Dermis blood vessel endothelial cell (primary cell): ENCODE results near the gene RAET1G. TPM values are rescaled to one million over a fixed set of nuclear protein-coding genes. Genes with fewer than 3 reads are reported as not detected.
"Not testable (repeated sequence)": the region's sequence is repeated elsewhere in the genome, so short reads cannot be mapped to it uniquely, and the experiment has no call there.

ENCODE experiments used
- DNase-seq: peaks from one replicate; pipeline ENCODE4 v3.0.0; 2010
- total RNA-seq: library from RNA; depleted of rRNA; stranded (reverse); fragments of >200 nt; gene quantifications from 2 replicates; pipeline ENCODE4 v1.2.3, GENCODE V29; 2014

RAET1G gene
- total RNA-seq, 1 donor from 2014 or later, result not detected

DNA sequence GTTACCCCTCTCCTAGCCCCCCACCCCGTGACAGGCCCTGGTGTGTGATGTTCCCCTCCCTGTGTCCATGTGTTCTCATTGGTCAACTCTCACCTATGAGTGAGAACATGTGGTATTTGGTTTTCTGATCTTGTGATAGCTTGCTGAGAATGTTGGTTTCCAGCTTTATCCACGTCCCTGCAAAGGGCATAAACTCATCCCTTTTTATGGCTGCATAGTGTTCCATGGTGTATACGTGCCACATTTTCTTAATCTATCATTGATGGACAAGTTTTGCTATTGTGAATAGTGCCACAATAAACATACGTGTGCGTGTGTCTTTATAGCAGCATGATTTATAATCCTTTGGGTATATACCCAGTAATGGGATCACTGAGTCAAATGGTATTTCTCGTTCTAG is 31.1 kb downstream of the RAET1G start:
- DNase-seq, result not testable (repeated sequence)

DNA sequence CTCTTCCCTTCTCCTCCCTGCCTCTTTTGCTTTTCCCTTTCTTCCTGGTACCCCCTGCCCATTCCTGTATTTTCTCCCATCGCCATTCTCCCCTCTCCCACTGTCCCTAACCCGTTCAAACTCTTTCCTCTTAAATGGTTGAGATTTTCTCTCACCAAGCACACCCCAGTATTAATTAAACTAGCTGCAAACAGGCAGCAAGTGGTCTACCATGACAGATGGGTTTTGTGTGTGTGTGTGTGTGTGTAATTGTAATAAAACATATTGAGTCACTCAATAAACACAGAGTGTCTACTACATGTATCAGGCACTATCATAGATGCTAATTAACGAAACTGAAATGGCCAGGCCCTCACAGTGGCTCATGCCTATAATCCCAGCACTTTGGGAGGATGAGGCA is 31.7 kb downstream of the RAET1G start:
- no peak for DNase-seq

GRCh38 chr6:149890629-149891045 is 32.3 kb downstream of the RAET1G start:
- no peak for DNase-seq

DNA sequence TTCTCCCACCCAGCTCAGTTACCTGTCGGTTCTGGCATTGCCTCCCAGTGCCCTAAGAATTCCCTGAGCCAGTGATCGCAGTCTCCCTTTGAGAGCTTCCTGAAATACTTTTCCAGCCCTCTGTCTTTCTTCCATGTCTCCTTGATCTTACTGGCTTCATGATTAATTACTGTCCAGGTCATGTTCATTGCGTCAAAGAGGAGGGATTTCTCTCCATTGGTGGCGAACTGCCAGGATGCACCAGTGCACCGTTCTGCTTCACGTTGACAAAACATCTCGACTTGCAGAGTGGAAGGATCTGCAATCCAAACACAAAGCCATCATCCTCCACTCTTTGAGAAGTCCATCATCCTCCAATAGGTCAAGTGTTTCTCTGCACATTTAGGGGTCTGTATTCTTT is 33.6 kb downstream of the RAET1G start:
- DNase-seq, result no peak

GRCh38 chr6:149888659-149889058 is 34.3 kb downstream of the RAET1G start:
- no peak for DNase-seq

GRCh38 chr6:149888093-149888492 is 34.8 kb downstream of the RAET1G start:
- no peak for DNase-seq

DNA sequence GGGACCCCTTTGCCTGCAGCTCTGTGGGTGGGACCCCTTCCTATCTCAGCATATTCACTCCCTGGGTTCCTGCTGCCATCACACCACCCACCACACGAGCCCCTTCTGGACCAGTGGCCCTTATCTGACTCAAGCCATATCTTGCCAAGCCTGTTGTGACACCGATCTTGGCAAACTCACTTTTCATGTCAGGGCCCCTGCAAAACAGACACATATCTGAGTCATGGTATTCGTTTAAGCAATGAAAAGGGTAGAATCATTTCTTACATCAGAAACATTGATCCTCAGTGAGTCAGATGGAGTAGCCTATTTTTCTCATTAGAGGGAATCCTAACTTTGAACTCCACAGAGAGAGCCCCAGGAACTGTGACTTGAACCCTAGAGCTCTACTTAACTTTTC is 35.6 kb downstream of the RAET1G start:
- DNase-seq, result no peak

DNA sequence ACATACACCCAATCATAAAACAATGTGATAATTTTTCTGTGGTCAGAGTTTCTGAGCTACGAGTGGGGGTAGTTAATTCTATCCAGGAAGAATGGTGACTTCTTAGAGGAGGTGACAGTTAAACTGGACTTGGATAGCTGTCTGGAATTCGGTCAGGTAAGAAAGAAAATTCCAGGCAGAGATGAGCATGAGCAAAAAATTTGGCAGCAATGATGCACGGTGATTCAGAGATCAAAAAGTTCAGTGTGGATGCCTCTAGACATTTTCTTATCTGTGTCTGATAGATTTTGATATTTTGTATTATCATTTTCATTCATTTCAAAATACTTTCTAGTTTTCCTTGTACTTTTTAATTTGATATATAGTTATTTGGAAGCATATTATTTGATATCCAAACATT is 37.0 kb downstream of the RAET1G start:
- DNase-seq, result no peak

DNA sequence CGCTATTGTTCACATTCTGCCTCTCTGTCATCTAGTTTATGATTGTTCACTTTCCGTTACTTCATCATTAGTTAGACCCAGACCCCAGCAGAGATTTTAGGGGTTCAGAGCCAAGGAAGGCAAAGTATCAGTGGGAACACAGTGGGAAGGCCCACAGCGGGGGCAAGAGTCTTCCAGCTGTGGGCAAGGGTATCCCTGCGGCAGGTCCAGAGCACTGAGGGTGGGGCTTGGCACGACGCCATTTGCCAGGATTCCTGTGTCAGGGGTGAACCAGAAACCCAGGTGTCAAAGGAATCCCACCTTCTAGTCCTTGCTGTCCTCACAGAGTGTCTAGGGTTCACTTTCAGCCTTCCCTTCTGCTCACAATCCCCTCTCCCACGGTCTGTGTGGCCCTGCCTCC is 38.3 kb downstream of the RAET1G start:
- DNase-seq, result no peak

DNA sequence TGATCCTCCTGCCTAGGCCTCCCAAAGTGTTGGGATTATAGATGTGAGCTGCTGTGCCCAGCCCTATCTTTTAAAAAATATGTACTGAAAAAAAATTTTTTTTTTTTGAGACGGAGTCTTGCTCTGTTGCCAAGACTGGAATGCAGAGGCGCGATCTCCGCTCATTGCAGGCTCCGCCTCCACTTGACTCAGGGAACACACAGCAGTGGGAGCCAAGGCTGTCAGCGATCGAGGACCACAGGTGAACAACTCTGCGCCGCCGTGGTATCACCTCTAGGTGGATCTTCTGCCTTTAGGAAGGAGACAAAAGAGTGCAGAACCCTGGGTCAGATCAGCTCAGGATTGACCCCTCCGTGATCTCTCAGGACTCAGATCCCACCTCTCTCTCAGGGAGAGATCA is 38.7 kb downstream of the RAET1G start:
- no peak for DNase-seq

GRCh38 chr6:149881860-149882259 is 41.1 kb downstream of the RAET1G start:
- DNase-seq, result no peak

DNA sequence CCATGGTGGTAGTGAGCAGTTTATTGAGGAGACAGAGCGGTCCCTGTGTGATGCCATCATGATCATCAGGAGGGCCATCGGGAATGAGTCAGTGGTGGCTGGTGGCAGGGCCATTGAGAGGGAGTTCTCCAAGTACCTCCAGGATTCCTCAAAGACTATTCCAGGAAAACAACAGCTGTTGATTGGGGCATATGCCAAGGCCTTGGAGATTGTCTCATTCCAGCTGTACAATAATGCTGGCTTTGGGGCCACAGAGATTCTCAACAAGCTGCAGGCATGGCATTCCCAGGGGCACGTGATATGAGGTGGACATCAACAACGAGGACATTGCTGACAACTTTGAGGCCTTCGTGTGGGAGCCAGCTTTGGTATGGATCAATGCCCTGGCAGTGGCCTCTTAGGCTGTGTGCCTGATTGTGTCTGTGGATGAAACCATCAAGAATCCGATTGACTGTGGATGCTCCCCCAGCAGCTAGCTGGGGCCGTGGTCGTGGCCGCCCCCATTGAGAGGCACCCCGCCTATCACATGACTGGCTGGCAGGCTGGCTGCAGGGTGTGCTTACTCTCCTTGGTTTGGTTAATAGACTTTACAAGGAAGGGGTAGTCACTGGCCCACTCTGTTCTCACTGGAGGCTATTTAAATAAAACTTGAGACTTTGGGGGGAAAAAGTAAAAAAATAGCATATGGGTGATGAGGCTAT is 41.7 kb downstream of the RAET1G start:
- DNase-seq, result no peak

DNA sequence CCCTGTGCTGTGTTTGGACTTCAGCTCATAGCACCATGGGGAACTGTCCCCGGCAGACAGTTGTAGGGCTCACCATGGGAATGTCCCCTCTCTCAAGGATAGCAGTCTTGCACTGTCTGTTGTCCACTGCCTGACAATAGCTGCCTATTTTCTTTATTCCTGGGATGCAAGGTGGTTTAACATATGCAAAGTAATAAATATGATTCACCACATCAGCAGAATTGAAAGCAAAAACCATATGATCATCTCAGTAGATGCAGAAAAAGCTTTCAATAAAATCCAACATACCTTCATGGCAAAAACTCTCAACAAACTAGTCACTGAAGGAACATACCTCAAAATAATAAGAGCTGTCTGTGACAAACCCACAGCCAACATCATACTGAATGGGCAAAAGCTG is 45.3 kb downstream of the RAET1G start:
- no peak for DNase-seq

GRCh38 chr6:149876241-149876933 is 46.5 kb downstream of the RAET1G start:
- DNase-seq, result no peak

- DNase-seq, result no peak
Measured at GRCh38 chr6:149872233-149872632, 50.7 kb downstream of the RAET1G start.

DNA sequence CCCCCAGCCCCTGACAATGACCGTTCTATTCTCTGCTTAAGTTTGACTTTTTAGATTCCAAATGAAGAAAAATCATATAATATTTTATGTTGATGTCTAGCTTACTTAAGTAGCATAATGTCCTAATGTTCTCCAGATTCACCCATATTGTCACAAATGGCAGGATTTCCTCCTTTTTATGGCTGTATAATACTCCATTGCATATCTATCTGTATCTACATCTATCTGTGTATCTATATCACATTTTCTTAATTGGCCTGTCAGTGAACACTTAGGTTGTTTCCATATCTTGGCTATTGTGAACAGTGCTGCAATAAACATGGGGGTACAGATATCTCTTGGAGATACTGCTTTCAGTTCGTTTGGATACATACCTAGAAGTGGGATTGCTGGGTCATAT is 51.7 kb downstream of the RAET1G start:
- no peak for DNase-seq

DNA sequence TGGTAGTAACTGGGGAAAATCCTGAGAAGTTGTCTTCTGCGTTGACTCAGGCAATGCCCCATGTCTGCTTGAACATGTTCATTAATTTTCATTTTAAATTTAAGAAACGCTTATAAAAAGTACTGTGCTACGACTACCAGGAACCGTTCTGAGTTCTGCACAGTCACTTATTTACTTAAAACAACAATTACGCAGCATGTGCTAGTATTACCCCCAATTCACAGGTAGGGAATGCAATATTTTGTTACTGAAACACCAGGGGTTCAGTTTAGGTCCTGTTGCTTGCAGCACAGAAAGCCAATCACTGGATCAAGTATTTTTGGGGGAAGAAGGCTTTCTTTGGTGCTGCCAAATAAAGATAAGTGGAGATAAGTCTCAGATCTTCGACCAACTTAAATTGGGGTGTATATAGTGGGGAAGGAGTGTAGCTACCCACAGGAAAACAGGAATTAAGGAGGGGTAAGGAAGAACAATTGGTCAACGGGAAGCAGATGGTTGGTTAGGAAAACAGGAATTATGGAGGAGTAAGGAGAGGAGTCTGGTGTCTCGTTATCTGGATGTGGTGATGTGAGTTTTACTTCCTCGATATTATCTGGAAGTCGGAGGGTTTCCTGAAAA is 53.5 kb downstream of the RAET1G start:
- DNase-seq, result no peak

DNA sequence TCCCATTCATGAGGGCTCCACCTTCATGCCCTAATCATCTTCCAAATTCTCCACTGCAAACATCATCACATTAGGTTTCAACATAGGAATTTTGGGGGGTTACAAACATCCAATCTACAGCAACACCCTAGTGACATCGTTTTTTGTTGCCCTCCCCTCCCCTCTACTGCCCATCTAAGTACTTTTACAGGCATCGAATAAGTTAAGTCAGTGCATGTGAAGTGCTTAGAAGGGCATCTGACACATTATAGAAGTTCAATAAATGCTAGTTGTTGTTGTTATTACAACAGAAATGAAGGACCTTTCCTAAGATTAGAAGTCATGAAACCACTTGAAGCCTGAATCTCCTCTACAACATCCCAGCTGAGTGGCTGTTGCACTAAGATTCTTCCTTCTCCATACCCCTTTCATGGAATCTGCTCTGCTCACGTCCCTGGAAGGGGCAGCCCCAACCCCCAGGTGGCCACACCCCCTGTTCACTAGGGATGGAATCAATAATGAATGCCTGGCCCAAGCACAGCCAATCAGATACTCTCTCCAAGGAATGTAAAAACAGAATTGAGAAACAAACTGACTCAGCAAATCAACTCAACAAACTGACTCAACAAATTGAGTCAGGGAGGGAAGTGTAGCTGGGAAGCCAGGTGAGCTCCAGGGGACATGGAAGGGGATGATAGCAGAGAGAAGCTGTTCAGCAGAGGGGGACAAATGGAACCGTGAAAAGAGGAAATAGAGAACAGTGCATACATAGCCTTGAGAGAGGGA is 54.9 kb downstream of the RAET1G start:
- no peak for DNase-seq

Other genes starting within 250 kb of the RAET1G start
- 9.9 and 13.1 TPM in 2 replicates for gene LATS1, start 205.0 kb downstream of the RAET1G start, total RNA-seq
- gene NUP43, start 176.6 kb downstream of the RAET1G start, total RNA-seq, result 29.3 and 31.0 TPM in 2 replicates
- gene PCMT1, start 173.4 kb downstream of the RAET1G start, total RNA-seq, result 132 and 137 TPM in 2 replicates
- gene LRP11, start 58.8 kb downstream of the RAET1G start, total RNA-seq, result 13.3 and 37.6 TPM in 2 replicates
- 0.09 TPM in 1 of 2 replicates, not detected in the other for gene RAET1E, start 25.0 kb downstream of the RAET1G start, total RNA-seq
- gene ULBP2, start 18.9 kb upstream of the RAET1G start, total RNA-seq, result 2.0 and 3.7 TPM in 2 replicates
- gene ULBP1, start 40.8 kb upstream of the RAET1G start, total RNA-seq, result 0.17 and 0.23 TPM in 2 replicates
- gene RAET1L, start 102.4 kb upstream of the RAET1G start, total RNA-seq, result not detected in 2 replicates
- gene ULBP3, start 146.0 kb upstream of the RAET1G start, total RNA-seq, result 6.0 and 14.9 TPM in 2 replicates
- gene PPP1R14C, start 219.9 kb upstream of the RAET1G start, total RNA-seq, result not detected in 2 replicates